Nucleus accumbens (tissue), 56 donors: Measurements from ENCODE around the gene TRMT10C.
"Not testable (repeated sequence)": the region's sequence is repeated elsewhere in the genome, so short reads cannot be mapped to it uniquely, and the experiment has no call there.

Experiments
- DNase-seq, 56 donors: peaks; one replicate each; lab custom pipeline; 2025; lab: John Stamatoyannopoulos, UW

Gene TRMT10C

GRCh38 chr3:101544161-101544850, 17.4 kb upstream of the TRMT10C start:
- DNase-seq = no peak

- no peak for DNase-seq
These were observed 13.1 kb upstream of the TRMT10C start for GRCh38 chr3:101548527-101549105.

- no peak for DNase-seq
These were observed 12.2 kb upstream of the TRMT10C start for GRCh38 chr3:101549473-101549872.

GRCh38 chr3:101551359-101552081, 10.1 kb upstream of the TRMT10C start:
- DNase-seq = not testable (repeated sequence)

- DNase-seq = not testable (repeated sequence)
These were observed 8.3 kb upstream of the TRMT10C start for GRCh38 chr3:101553381-101553780.

GRCh38 chr3:101556064-101556463, 5.6 kb upstream of the TRMT10C start:
- no peak for DNase-seq

GRCh38 chr3:101567528-101568317, 6.1 kb downstream of the TRMT10C start:
- DNase-seq = no peak

- DNase-seq = no peak
These were observed 9.6 kb downstream of the TRMT10C start for GRCh38 chr3:101571028-101571895.

GRCh38 chr3:101573449-101574387, 12.1 kb downstream of the TRMT10C start, which contains the start of gene PCNP:
Gene PCNP (plus strand): TSS chr3:101574180. CDS start chr3:101574216, 36 bp downstream.
- peak; percentile 68 to 100 (median 97) for DNase-seq

- peak in 26 of 56 donors; percentile 14 to 80 (median 44) for DNase-seq
These were observed 12.9 kb downstream of the TRMT10C start for GRCh38 chr3:101574388-101575112.

- no peak for DNase-seq
These were observed 15.6 kb downstream of the TRMT10C start for GRCh38 chr3:101577286-101577685.

- DNase-seq = no peak
These were observed 26.9 kb downstream of the TRMT10C start for GRCh38 chr3:101588616-101589015.

GRCh38 chr3:101591071-101591470, 29.4 kb downstream of the TRMT10C start:
- no peak for DNase-seq

GRCh38 chr3:101602731-101603130, 41.1 kb downstream of the TRMT10C start:
- peak in 1 of 56 donors; percentile 1 for DNase-seq

GRCh38 chr3:101603184-101603583, 41.5 kb downstream of the TRMT10C start:
- no peak for DNase-seq

GRCh38 chr3:101605398-101605797, 43.7 kb downstream of the TRMT10C start:
- DNase-seq = not testable (repeated sequence)

GRCh38 chr3:101611023-101611422, 49.4 kb downstream of the TRMT10C start:
- no peak for DNase-seq

- not testable (repeated sequence) for DNase-seq
These were observed 51.3 kb downstream of the TRMT10C start for GRCh38 chr3:101613014-101613413.
